ENCODE measurements around the gene TBX6.

GRCh38 chr16:30066761-30067583, 24.8 kb downstream of the TBX6 start:
- TF ChIP-seq POLR2AphosphoS5 (IDR thresholded peaks at IDR 0.05; ENCODE audit: borderline replicate concordance, low read depth, low read length) (no peak; the same call in 1 of the 2 replicates), EZH2 (IDR thresholded peaks at IDR 0.05) (no peak), FOXP2 (optimal IDR thresholded peaks at IDR 0.05; ENCODE audit: control extremely low read depth, extremely low read length, insufficient read depth) (no peak)

Data from SK-N-MC (cell line).